ENCODE data around the gene PDIA5. TPM values are rescaled to one million over a fixed set of nuclear protein-coding genes. Genes with fewer than 3 reads are reported as not detected.

The PDIA5 gene
- total and polyA plus RNA-seq, 2 of the 4 experiments (the other 2 are of a cell fraction): 19.4 to 42.0 TPM

- no peak for TF ChIP-seq RCOR1 (IDR thresholded peaks at IDR 0.05; ENCODE audit: insufficient replicate concordance, low read length)
- no peak for TF ChIP-seq MXI1 (IDR thresholded peaks at IDR 0.05; ENCODE audit: borderline replicate concordance, low read depth, low read length)
These were observed 40.9 kb upstream of the PDIA5 start (continued) for GRCh38 chr3:123025642-123026521.

DNA sequence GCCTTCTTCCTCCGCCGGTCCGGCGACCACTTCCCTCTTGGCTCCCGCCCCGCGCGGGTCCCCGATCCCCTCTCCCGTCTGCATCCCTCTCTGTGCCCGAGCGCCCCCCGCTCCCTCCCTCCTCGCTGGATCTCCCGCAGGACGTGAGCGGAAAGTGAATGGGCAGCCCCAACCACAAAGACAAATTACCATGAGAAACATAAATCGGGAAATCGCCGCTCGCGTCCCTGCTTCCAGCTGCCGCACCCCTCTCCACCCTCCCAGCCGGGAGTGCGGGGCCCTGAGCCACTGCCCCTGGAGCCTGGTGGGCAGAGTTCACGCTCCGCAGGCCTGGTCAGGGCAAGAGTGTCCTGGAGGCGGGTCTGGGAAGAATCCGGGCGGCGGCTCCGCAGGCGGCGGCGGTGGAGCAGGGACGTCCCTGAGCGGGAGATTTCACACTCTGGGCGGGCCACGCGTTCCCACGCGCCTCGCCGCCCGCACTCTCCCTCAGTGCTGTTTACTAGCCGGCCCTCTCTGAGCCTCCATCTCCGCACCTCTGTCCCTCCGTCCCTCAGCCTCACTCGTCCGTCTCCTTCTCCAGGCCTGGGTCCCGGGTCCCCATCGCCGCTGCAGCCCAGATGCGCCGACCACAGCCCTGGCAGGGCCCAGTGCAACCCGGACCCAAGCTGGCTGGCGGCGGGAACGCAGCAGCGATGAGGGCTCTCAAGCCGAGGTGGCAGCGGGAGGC is 40.1 kb upstream of the PDIA5 start:
- dilution Hi-C loops (cut with HindIII; ENCODE audit: low sequenced_read_pairs, unreplicated experiment): no loop called here
- TF ChIP-seq POLR2A (IDR thresholded peaks at IDR 0.05; ENCODE audit: low read depth, low read length) (no peak), RFX5 (IDR thresholded peaks at IDR 0.05; ENCODE audit: low read depth, low read length) (no peak), ELK1 (IDR thresholded peaks at IDR 0.05; ENCODE audit: borderline replicate concordance, low read depth, low read length) (no peak), RCOR1 (IDR thresholded peaks at IDR 0.05; ENCODE audit: insufficient replicate concordance, low read length) (no peak), NFE2L2 (IDR thresholded peaks at IDR 0.05; ENCODE audit: low read depth, low read length) (no peak), MXI1 (IDR thresholded peaks at IDR 0.05; ENCODE audit: borderline replicate concordance, low read depth, low read length) (no peak), USF2 (IDR thresholded peaks at IDR 0.05; ENCODE audit: low read depth, low read length) (no peak), SMC3 (IDR thresholded peaks at IDR 0.05; ENCODE audit: low read depth, low read length) (no peak)

More for the DNA sequence above, 40.1 kb upstream of the PDIA5 start:
- H3K4ac ChIP-seq (ENCODE audit: low read depth, low read length): no peak overlapping the region
- H3K18ac ChIP-seq (ENCODE audit: low read depth, low read length): no peak overlapping the region
- H2BK15ac ChIP-seq (ENCODE audit: low read depth, low read length): no peak overlapping the region
- H3K27me3 ChIP-seq (ENCODE audit: control insufficient read depth, insufficient read depth, low read length): peaks cover 91% of the 10 kb centered on the region
- no peak overlapping the region for H2BK5ac ChIP-seq (ENCODE audit: low read depth, low read length, poor library complexity, severe bottlenecking)
- peak overlapping the region; percentile 39; the same call in 1 of the 2 replicates for H3K23ac ChIP-seq (ENCODE audit: low read depth, low read length)
- 1% methylated on average over 21 of the region's 62 CpGs; no CpG with 5 or more reads in 1 of the 2 experiments for WGBS, 2 experiments (ENCODE audit: extremely low coverage in 2 of 2, insufficient read length in 1 of 2)
- 0 out of 2 replicates have a peak, but pooled peaks cover 3% of the 10 kb centered on the region for H4K20me1 ChIP-seq (ENCODE audit: insufficient read depth, low read length)
- no peaks in the 10 kb centered on the region for H3K9me1 ChIP-seq (ENCODE audit: insufficient read depth, low read length)
- peak; percentile 18; the same call in 1 of the 2 replicates for ATAC-seq (ENCODE audit: low read depth)
- H2AK9ac ChIP-seq (replicated peaks; ENCODE audit: low read depth, low read length, poor library complexity): no peak overlapping the region
- intact Hi-C loops (cut with micrococcal nuclease): loop anchor here (5.0 to 10.0 kb wide), 4 partner anchors 231 to 1479 kb away; partner anchors contain the start of genes DTX3L, PARP14, PARP9 and POLQ
- peak overlapping the region; percentile 13; the same call in 1 of the 2 replicates for H3K4me3 ChIP-seq (ENCODE audit: insufficient read depth, low read depth, low read length)
- ChIA-PET CTCF (interaction anchor here (0.6 to 1.3 kb wide), 6 partner anchors 10 to 281 kb away, joined by 3 to 4 read pairs (median 4); no protein-coding TSS in a partner anchor), POLR2A (ENCODE audit: unreplicated experiment) (no interaction called here)
- H3K9me3 ChIP-seq (ENCODE audit: control insufficient read depth, insufficient read depth, low read length): 0 out of 2 replicates have a peak, but pooled peaks cover 2% of the 10 kb centered on the region
- H3K56ac ChIP-seq (ENCODE audit: extremely low read depth, insufficient read depth, low read length): no peak overlapping the region
- peaks cover 5% of the 10 kb centered on the region; the same call in 1 of the 2 replicates for H3K4me1 ChIP-seq (ENCODE audit: control insufficient read depth, insufficient read depth, low read length)
- no peak overlapping the region for H4K8ac ChIP-seq (ENCODE audit: low read depth in 2 of 2, low read length in 2 of 2)
- H4K91ac ChIP-seq (ENCODE audit: insufficient read depth, low read depth, low read length): no peak overlapping the region
- no peaks in the 10 kb centered on the region for H3K79me1 ChIP-seq (ENCODE audit: low read depth in 1 of 2, low read length in 2 of 2)
- H3K36me3 ChIP-seq (ENCODE audit: control insufficient read depth, insufficient read depth, low read length): no peaks in the 10 kb centered on the region
- peak overlapping the region; percentile 74 for H2AFZ ChIP-seq (replicated peaks; ENCODE audit: low read length, poor library complexity)
- no peak overlapping the region for H2BK20ac ChIP-seq (ENCODE audit: low read depth, low read length)
- H3K27ac ChIP-seq (ENCODE audit: insufficient read depth, low read length): no peak overlapping the region
- no peak overlapping the region for H2BK120ac ChIP-seq (ENCODE audit: low read depth, low read length)
- H3K4me2 ChIP-seq (ENCODE audit: low read depth, low read length): peak overlapping the region; percentile 69
- no peak overlapping the region for H4K5ac ChIP-seq (ENCODE audit: low read depth, low read length)
- in situ Hi-C loops (cut with MboI; ENCODE audit: low sequenced_read_pairs): loop anchor here (10.0 kb wide), 1 partner anchor 82 kb away; no protein-coding TSS in a partner anchor
- BruUV-seq (replicated peaks): no TSS peak
- no peak overlapping the region for H3K14ac ChIP-seq (replicated peaks; ENCODE audit: low read depth, low read length)
- no peak overlapping the region for H2AK5ac ChIP-seq (ENCODE audit: low read depth, low read length)
- no peak overlapping the region for H3K9ac ChIP-seq (ENCODE audit: low read depth, low read length)
- no peak for DNase-seq
